ENCODE measurements around the gene AGAP2.

DNA sequence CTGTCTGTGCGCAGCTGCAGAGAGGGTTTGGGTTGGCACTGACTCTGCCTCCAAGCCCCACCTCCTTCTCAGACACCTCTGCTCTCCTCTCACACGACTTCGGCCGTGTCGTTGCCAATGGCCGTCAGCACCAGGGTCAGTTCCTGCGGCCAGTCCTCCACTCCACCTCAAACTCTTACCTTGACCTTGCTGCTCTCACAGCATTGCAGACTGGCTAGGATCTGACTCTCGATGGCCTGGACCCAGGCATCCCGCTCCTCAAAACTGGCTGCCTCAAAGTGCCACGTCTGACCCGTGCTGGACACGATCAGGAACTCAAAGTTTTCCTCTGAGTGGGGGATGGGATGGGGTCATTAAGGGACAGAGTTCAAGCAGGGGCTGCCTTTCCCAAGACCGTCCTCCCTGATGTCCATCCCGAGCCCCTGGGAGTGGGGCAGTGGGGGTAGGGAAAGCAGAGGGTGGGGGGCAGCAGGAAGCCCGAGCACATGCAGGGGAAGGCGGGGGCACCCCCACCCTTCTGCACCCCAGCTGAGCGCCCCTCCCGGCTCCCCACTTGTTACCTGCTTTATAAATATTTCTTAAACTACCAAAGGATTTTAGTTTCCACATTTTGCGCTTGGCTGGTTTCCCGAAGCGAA, 10.7 kb downstream of the AGAP2 start:
- TF ChIP-seq, protein P1, sequence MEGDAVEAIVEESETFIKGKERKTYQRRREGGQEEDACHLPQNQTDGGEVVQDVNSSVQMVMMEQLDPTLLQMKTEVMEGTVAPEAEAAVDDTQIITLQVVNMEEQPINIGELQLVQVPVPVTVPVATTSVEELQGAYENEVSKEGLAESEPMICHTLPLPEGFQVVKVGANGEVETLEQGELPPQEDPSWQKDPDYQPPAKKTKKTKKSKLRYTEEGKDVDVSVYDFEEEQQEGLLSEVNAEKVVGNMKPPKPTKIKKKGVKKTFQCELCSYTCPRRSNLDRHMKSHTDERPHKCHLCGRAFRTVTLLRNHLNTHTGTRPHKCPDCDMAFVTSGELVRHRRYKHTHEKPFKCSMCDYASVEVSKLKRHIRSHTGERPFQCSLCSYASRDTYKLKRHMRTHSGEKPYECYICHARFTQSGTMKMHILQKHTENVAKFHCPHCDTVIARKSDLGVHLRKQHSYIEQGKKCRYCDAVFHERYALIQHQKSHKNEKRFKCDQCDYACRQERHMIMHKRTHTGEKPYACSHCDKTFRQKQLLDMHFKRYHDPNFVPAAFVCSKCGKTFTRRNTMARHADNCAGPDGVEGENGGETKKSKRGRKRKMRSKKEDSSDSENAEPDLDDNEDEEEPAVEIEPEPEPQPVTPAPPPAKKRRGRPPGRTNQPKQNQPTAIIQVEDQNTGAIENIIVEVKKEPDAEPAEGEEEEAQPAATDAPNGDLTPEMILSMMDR (IDR thresholded peaks at IDR 0.05) = no peak
- TF ChIP-seq EP300 (IDR thresholded peaks at IDR 0.05) = no peak
